Cerebellar cortex (tissue), 1 donor: ENCODE results near the gene FOXP1.

ENCODE experiments used
- DNase-seq: peaks from one replicate; pipeline ENCODE4 v3.0.0-alpha.2; 2015; ENCODE audit warnings: low spot score

The FOXP1 gene

GRCh38 chr3:71372241-71372768 lies 211.2 kb downstream of the FOXP1 start:
- no peak for DNase-seq

GRCh38 chr3:71371282-71371681 lies 212.2 kb downstream of the FOXP1 start:
- DNase-seq, result no peak

- DNase-seq, result no peak
Observed at GRCh38 chr3:71370467-71370866, 213.1 kb downstream of the FOXP1 start.

GRCh38 chr3:71369701-71370391 lies 213.7 kb downstream of the FOXP1 start:
- no peak for DNase-seq

- no peak for DNase-seq
Observed at GRCh38 chr3:71366988-71367604, 216.4 kb downstream of the FOXP1 start.

- DNase-seq, result no peak
Observed at GRCh38 chr3:71361334-71361890, 222.1 kb downstream of the FOXP1 start.

- DNase-seq, result no peak
Observed at GRCh38 chr3:71360764-71361163, 222.8 kb downstream of the FOXP1 start.

GRCh38 chr3:71360180-71360579 lies 223.3 kb downstream of the FOXP1 start:
- no peak for DNase-seq

GRCh38 chr3:71358243-71358642 lies 225.3 kb downstream of the FOXP1 start:
- DNase-seq, result no peak

GRCh38 chr3:71356265-71356664 lies 227.3 kb downstream of the FOXP1 start:
- no peak for DNase-seq

GRCh38 chr3:71355862-71356261 lies 227.7 kb downstream of the FOXP1 start:
- DNase-seq, result no peak

- DNase-seq, result no peak
Observed at GRCh38 chr3:71355037-71355436, 228.5 kb downstream of the FOXP1 start.

- DNase-seq, result no peak
Observed at GRCh38 chr3:71351403-71352149, 232.0 kb downstream of the FOXP1 start.

- DNase-seq, result no peak
Observed at GRCh38 chr3:71350998-71351397, 232.5 kb downstream of the FOXP1 start.

- no peak for DNase-seq
Observed at GRCh38 chr3:71348831-71349230, 234.7 kb downstream of the FOXP1 start.

- DNase-seq, result no peak
Observed at GRCh38 chr3:71348001-71348632, 235.4 kb downstream of the FOXP1 start.

- no peak for DNase-seq
Observed at GRCh38 chr3:71346061-71346460, 237.5 kb downstream of the FOXP1 start.

GRCh38 chr3:71345429-71346040 lies 238.0 kb downstream of the FOXP1 start:
- no peak for DNase-seq

GRCh38 chr3:71341721-71342120 lies 241.8 kb downstream of the FOXP1 start:
- no peak for DNase-seq

- no peak for DNase-seq
Observed at GRCh38 chr3:71339049-71339448, 244.5 kb downstream of the FOXP1 start.

GRCh38 chr3:71332813-71333212 lies 250.7 kb downstream of the FOXP1 start:
- DNase-seq, result no peak

- no peak for DNase-seq
Observed at GRCh38 chr3:71330909-71331308, 252.6 kb downstream of the FOXP1 start.
